Astrocyte (in vitro differentiated cells and primary cell): ENCODE data around the gene SPATA16.

Experiments
- CTCF ChIP-seq: IDR thresholded peaks from 2 replicates; pipeline ENCODE4 v1.5.1; 2011; ENCODE audit warnings: low read depth, mild to moderate bottlenecking, inconsistent platforms, low read length, moderate library complexity; ENCODE audit not compliant: insufficient read depth
- EZH2 ChIP-seq: IDR thresholded peaks from 2 replicates; pipeline ENCODE4 v1.6.1; 2012; ENCODE audit warnings: mild to moderate bottlenecking, low read length, inconsistent platforms; ENCODE audit not compliant: insufficient read depth

GRCh38 chr3:173090492-173090891 lies 50.5 kb downstream of the SPATA16 start:
- TF ChIP-seq EZH2 (no peak), CTCF (no peak)
